ENCODE data around the gene NUDT1. TPM values are rescaled to one million over a fixed set of nuclear protein-coding genes. Genes with fewer than 3 reads are reported as not detected.

Gene NUDT1
- total RNA-seq, 1 experiment from 2014 or later, result 84.7 TPM

GRCh38 chr7:2220506-2220905, 21.5 kb upstream of the NUDT1 start:
- TF ChIP-seq CTCF (conservative IDR thresholded peaks at IDR 0.05), result no peak
- Histone ChIP-seq H3K4me2 (ENCODE audit: insufficient read depth, insufficient read length, low read length) (no peak overlapping the region), H2AFZ (ENCODE audit: low read length) (no peak overlapping the region), H2AK5ac (ENCODE audit: insufficient read length, low read length) (no peak overlapping the region), H3K79me2 (ENCODE audit: insufficient read depth, low read length) (no peaks in the 10 kb centered on the region), H3K9me3 (ENCODE audit: control insufficient read depth, low read depth, low read length) (no peaks in the 10 kb centered on the region), H3K27ac (ENCODE audit: insufficient read length, low read depth, low read length) (no peak overlapping the region), H3K27me3 (ENCODE audit: insufficient read depth, low read length) (no peaks in the 10 kb centered on the region), H3K18ac (ENCODE audit: insufficient read length, low read depth, low read length) (no peak overlapping the region), H2BK120ac (ENCODE audit: low read depth, low read length, poor library complexity, severe bottlenecking) (no peak overlapping the region), H4K8ac (replicated peaks; ENCODE audit: insufficient read length, low read depth, low read length) (no peak overlapping the region), H3K4ac (ENCODE audit: low read depth, low read length) (no peak overlapping the region), H2BK5ac (ENCODE audit: insufficient read length, low read length) (no peak overlapping the region), H3K23ac (ENCODE audit: insufficient read length, low read depth, low read length) (no peak overlapping the region), H2BK20ac (ENCODE audit: low read depth, low read length, poor library complexity, severe bottlenecking) (no peak overlapping the region), H3K56ac (ENCODE audit: insufficient read length, low read depth, low read length) (no peak overlapping the region), H3K14ac (ENCODE audit: insufficient read depth, low read length) (no peak overlapping the region), H3T11ph (ENCODE audit: low read length) (no peak overlapping the region), H3K23me2 (ENCODE audit: insufficient read length, low read depth, low read length, poor library complexity, severe bottlenecking) (no peaks in the 10 kb centered on the region), H2BK15ac (ENCODE audit: low read depth, low read length) (no peak overlapping the region), H3K9ac (ENCODE audit: extremely low read depth, insufficient read length, low read length) (no peak overlapping the region), H3K79me1 (ENCODE audit: insufficient read depth, low read depth, low read length, poor library complexity, severe bottlenecking) (peaks cover 5% of the 10 kb centered on the region), H4K20me1 (ENCODE audit: control insufficient read depth, insufficient read depth, insufficient read length) (no peaks in the 10 kb centered on the region), H4K5ac (ENCODE audit: insufficient read length, low read depth, low read length) (no peak overlapping the region), H4K91ac (ENCODE audit: insufficient read length, low read depth, low read length) (no peak overlapping the region), H3K4me1 (ENCODE audit: insufficient read depth, low read length) (no peaks in the 10 kb centered on the region), H2BK12ac (ENCODE audit: insufficient read length, low read depth, low read length) (no peak overlapping the region)
- Mint-ChIP-seq H3K36me3 (ENCODE audit: insufficient read depth in 1 of 3, low read depth in 3 of 3) (peaks cover 42 to 82% (median 77%) of the 10 kb centered on the region in 3 experiments; a peak in 6 of 7 replicates), H3K27me3 (ENCODE audit: low read depth) (peaks cover 2% of the 10 kb centered on the region), H3K4me1 (no peaks in the 10 kb centered on the region), H3K9me3 (peaks cover 0 to 2% of the 10 kb centered on the region in 2 experiments; a peak in 1 of 5 replicates), H3K27ac (no peak overlapping the region), H3K4me3 (no peak overlapping the region; a peak in 1 of 5 replicates)
- WGBS (ENCODE audit: extremely low coverage, insufficient read length, low lambda C conversion rate), result no CpG with 5 or more reads among the region's 16 CpGs
- DNase-seq, result no peak
